ENCODE results near the gene KLHL22. TPM values are rescaled to one million over a fixed set of nuclear protein-coding genes. Genes with fewer than 3 reads are reported as not detected.

KLHL22 gene
- total and polyA plus RNA-seq, 2 donors (not counting 3 experiments of a cell fraction or from before 2014, with no cell fraction given) = 24.2 to 33.6 TPM

DNA sequence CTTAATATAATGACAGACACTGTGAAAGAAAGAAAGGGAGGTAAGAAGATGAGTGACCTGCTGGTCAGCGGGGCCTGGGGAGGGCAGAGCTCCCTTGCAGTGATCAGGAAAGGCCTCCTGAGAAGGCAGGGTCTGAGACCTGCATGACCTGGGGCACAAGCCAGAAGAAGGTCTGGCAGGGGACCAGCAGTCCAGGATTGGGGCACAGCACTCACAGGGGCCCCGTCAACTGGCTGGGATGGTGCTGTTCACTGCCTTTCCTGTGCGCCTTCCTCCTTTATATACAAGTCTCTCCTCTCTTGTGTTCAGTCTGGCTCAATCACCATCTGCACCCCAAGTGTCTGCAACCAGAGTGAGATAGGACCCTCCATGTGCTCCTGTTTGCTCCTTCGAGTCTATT, 35.7 kb downstream of the KLHL22 start:
- intact Hi-C loops (cut with micrococcal nuclease) (loop anchor here (5.0 kb wide), 1 partner anchor 303 kb away; no protein-coding TSS in a partner anchor), dilution Hi-C loops (cut with MboI; ENCODE audit: extremely low pct_ligation_motif_present, low sequenced_read_pairs) (no loop called here)
- no peaks in the 10 kb centered on the region for H3K79me2 ChIP-seq (ENCODE audit: control insufficient read depth, insufficient read depth, low read length)
- ChIA-PET POLR2A (no interaction called here), CTCF (interaction anchor here (0.5 to 3.3 kb wide), 2 partner anchors 42 to 108 kb away, joined by 4 to 25 read pairs; no protein-coding TSS in a partner anchor)
- H4K20me1 ChIP-seq (replicated peaks; ENCODE audit: control insufficient read depth, extremely low read depth, insufficient read depth, low read length) = no peaks in the 10 kb centered on the region
- no peak overlapping the region for H3K4me2 ChIP-seq (ENCODE audit: insufficient read depth, low read length)
- no peak overlapping the region for H3K9ac ChIP-seq (replicated peaks; ENCODE audit: extremely low read depth, insufficient read depth, low read length)
- no peaks in the 10 kb centered on the region for H3K4me1 ChIP-seq (ENCODE audit: control insufficient read depth, extremely low read depth, insufficient read depth, low read length)
- DNase-seq (ENCODE audit: low read depth, low spot score) (no peak), FAIRE-seq (no peak)
- peaks cover 0 to 8% of the 10 kb centered on the region in 2 experiments for H3K36me3 ChIP-seq (ENCODE audit: control insufficient read depth in 2 of 2, extremely low read depth in 1 of 2, insufficient read depth in 2 of 2, low read length in 2 of 2)
- no peak overlapping the region for H2AFZ ChIP-seq (ENCODE audit: low read depth, low read length)
- no peak overlapping the region for H3K4me3 ChIP-seq (replicated peaks in 1 of 3; ENCODE audit: insufficient read depth in 1 of 3, low read depth in 1 of 3, low read length in 3 of 3)
- no TSS peak for BruUV-seq (replicated peaks)
- H3K27ac ChIP-seq (ENCODE audit: insufficient read depth, low read depth, low read length) = no peak overlapping the region
- no peaks in the 10 kb centered on the region for H3K27me3 ChIP-seq (ENCODE audit: control insufficient read depth in 2 of 2, insufficient read depth in 2 of 2, low read length in 2 of 2)
- no peaks in the 10 kb centered on the region for H3K9me3 ChIP-seq (replicated peaks; ENCODE audit: control insufficient read depth, insufficient read depth, low read length)
- H3K9me1 ChIP-seq (replicated peaks; ENCODE audit: control insufficient read depth, extremely low read depth, insufficient read depth, low read length) = no peaks in the 10 kb centered on the region
- TF ChIP-seq EZH2 (IDR thresholded peaks at IDR 0.05; ENCODE audit: borderline replicate concordance, low read depth, low read length, severe bottlenecking) (no peak), POLR2A (IDR thresholded peaks at IDR 0.05; ENCODE audit: low read depth, low read length) (no peak), JUN (IDR thresholded peaks at IDR 0.05; ENCODE audit: borderline replicate concordance, insufficient read depth, insufficient read length, low read depth) (no peak), POLR2AphosphoS5 (IDR thresholded peaks at IDR 0.05; ENCODE audit: insufficient read depth, low read depth, low read length) (no peak), CTCF (IDR thresholded peaks at IDR 0.05; ENCODE audit: extremely low read depth in 1 of 2, insufficient read depth in 1 of 2, low read depth in 1 of 2, low read length in 2 of 2) (no peak), FOS (IDR thresholded peaks at IDR 0.05; ENCODE audit: borderline replicate concordance, insufficient read depth, low read length) (no peak), MAX (IDR thresholded peaks at IDR 0.05; ENCODE audit: insufficient read depth, insufficient read length) (no peak), MYC (IDR thresholded peaks at IDR 0.05; ENCODE audit: low read depth, low read length) (no peak), GATA2 (IDR thresholded peaks at IDR 0.05; ENCODE audit: insufficient read depth, insufficient read length, low read depth, low read length) (no peak)

Data from endothelial cell of umbilical vein (primary cell).